ENCODE measurements around the gene CTDSPL. TPM values are rescaled to one million over a fixed set of nuclear protein-coding genes. Genes with fewer than 3 reads are reported as not detected.

CTDSPL gene
- polyA plus RNA-seq, 1 of the 3 experiments (the other 2 are of a cell fraction) = 22.1 TPM

DNA sequence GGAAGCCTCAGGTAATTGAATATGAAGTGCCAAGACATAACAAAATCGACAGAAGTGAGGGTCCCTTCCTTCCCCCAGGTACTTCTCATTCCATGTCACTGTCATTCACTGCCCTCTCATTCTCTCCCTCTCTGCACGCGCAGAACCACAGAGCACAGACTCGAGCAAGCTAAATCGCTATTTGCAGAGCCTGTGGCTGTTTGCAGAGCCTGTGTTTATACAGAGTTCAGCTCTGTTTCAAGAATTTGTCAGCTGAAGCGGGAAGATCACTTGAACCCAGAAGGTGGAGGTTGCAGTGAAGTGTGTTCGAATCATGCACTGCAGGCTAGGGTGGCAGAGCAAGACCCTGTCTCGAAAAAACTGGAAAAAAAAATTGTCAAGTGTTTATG, 131.4 kb downstream of the CTDSPL start:
- TF ChIP-seq, protein P1, sequence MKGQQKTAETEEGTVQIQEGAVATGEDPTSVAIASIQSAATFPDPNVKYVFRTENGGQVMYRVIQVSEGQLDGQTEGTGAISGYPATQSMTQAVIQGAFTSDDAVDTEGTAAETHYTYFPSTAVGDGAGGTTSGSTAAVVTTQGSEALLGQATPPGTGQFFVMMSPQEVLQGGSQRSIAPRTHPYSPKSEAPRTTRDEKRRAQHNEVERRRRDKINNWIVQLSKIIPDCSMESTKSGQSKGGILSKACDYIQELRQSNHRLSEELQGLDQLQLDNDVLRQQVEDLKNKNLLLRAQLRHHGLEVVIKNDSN (IDR thresholded peaks at IDR 0.05; ENCODE audit: borderline replicate concordance, low read depth) = no peak
- TF ChIP-seq SIN3A (IDR thresholded peaks at IDR 0.05; ENCODE audit: borderline replicate concordance, low read depth, low read length) (no peak), EP300 (IDR thresholded peaks at IDR 0.05; ENCODE audit: borderline replicate concordance in 1 of 2, low read depth in 1 of 2, low read length in 1 of 2) (no peak), JUND (IDR thresholded peaks at IDR 0.05) (no peak), NRF1 (IDR thresholded peaks at IDR 0.05; ENCODE audit: low read depth, low read length) (no peak), TCF12 (IDR thresholded peaks at IDR 0.05) (no peak), FOXM1 (IDR thresholded peaks at IDR 0.05; ENCODE audit: low read depth) (no peak)
- CTCF ChIA-PET = interaction anchor here (1.3 to 1.6 kb wide), 3 partner anchors 11 to 137 kb away, joined by 3 to 5 read pairs (median 4); no protein-coding TSS in a partner anchor
- POLR2A ChIA-PET = no interaction called here

DNA sequence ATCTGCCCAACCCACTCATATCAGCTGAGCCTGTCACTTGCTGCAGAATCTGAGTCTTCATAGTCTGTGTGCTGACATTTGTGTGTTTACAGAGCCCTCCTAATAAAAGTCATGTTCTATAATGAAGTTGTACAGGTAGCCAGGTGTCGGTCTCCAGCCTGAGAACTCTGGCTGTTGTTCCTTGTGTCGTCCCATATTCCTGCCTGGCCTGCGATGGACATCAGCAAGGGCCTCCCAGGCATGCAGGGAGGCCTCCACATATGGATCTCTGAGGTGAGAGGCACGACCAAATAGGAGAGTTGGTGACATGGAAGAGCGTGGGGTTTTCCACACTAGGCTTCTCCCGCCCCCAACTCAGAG, 131.8 kb downstream of the CTDSPL start:
- no peak overlapping the region; a peak in 2 of 4 replicates for H3K27ac ChIP-seq (ENCODE audit: low read depth in 2 of 2, low read length in 1 of 2)
- H3F3A ChIP-seq (replicated peaks; ENCODE audit: insufficient read depth) = peaks cover 4% of the 10 kb centered on the region
- ChIA-PET POLR2A (no interaction called here), CTCF (interaction anchor here (1.5 to 1.6 kb wide), 2 partner anchors 18 to 137 kb away, joined by 4 to 5 read pairs; no protein-coding TSS in a partner anchor)
- 91% methylated on average over 3 of the region's 6 CpGs for WGBS (ENCODE audit: low lambda C conversion rate)
- no peaks in the 10 kb centered on the region for H3K9me3 ChIP-seq
- no peaks in the 10 kb centered on the region for H3K27me3 ChIP-seq (ENCODE audit: insufficient read depth)
- 0 out of 2 replicates have a peak overlapping the region, but pooled peaks have one; percentile 77 for H3K9ac ChIP-seq
- H3K79me2 ChIP-seq (ENCODE audit: insufficient read depth) = no peaks in the 10 kb centered on the region
- H4K20me1 ChIP-seq (ENCODE audit: insufficient read depth) = no peaks in the 10 kb centered on the region
- peak overlapping the region; percentile 99 for H2AFZ ChIP-seq (ENCODE audit: low read depth)
- no peaks in the 10 kb centered on the region for H3K36me3 ChIP-seq (replicated peaks in 1 of 2; ENCODE audit: control insufficient read depth in 1 of 2, insufficient read depth in 2 of 2, low read length in 1 of 2)
- no peak for DNase-seq
- H3K9me2 ChIP-seq = no peaks in the 10 kb centered on the region
- peak overlapping the region in 1 of 2 experiments; percentile 62; a peak in 2 of 4 replicates for H3K4me3 ChIP-seq (ENCODE audit: low read depth in 2 of 2, low read length in 1 of 2)
- peak overlapping the region; percentile 89; the same call in 1 of the 2 replicates for H3K4me2 ChIP-seq
- peaks cover 2 to 11% of the 10 kb centered on the region in 2 experiments; a peak in 3 of 4 replicates for H3K4me1 ChIP-seq (ENCODE audit: control insufficient read depth in 1 of 2, insufficient read depth in 2 of 2, low read depth in 1 of 2, low read length in 1 of 2)
- TF ChIP-seq RFX5 (IDR thresholded peaks at IDR 0.05; ENCODE audit: low read length) (no peak), NFIC (IDR thresholded peaks at IDR 0.05; ENCODE audit: borderline replicate concordance) (no peak), YY1 (IDR thresholded peaks at IDR 0.05; ENCODE audit: low read depth) (no peak), GATA2 (CRISPR knock-in tag; IDR thresholded peaks at IDR 0.05) (no peak), SIN3A (IDR thresholded peaks at IDR 0.05; ENCODE audit: borderline replicate concordance, low read depth, low read length) (no peak), JUND (IDR thresholded peaks at IDR 0.05) (no peak), RCOR1 (IDR thresholded peaks at IDR 0.05; ENCODE audit: low read length) (no peak), NRF1 (IDR thresholded peaks at IDR 0.05; ENCODE audit: low read depth, low read length) (no peak)
- TF ChIP-seq, protein P2, sequence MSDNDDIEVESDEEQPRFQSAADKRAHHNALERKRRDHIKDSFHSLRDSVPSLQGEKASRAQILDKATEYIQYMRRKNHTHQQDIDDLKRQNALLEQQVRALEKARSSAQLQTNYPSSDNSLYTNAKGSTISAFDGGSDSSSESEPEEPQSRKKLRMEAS (IDR thresholded peaks at IDR 0.05; ENCODE audit: low read depth) = no peak
- TF ChIP-seq, protein P3, sequence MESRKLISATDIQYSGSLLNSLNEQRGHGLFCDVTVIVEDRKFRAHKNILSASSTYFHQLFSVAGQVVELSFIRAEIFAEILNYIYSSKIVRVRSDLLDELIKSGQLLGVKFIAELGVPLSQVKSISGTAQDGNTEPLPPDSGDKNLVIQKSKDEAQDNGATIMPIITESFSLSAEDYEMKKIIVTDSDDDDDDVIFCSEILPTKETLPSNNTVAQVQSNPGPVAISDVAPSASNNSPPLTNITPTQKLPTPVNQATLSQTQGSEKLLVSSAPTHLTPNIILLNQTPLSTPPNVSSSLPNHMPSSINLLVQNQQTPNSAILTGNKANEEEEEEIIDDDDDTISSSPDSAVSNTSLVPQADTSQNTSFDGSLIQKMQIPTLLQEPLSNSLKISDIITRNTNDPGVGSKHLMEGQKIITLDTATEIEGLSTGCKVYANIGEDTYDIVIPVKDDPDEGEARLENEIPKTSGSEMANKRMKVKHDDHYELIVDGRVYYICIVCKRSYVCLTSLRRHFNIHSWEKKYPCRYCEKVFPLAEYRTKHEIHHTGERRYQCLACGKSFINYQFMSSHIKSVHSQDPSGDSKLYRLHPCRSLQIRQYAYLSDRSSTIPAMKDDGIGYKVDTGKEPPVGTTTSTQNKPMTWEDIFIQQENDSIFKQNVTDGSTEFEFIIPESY (IDR thresholded peaks at IDR 0.05; ENCODE audit: borderline replicate concordance, low read depth) = no peak
- TF ChIP-seq, protein P4, sequence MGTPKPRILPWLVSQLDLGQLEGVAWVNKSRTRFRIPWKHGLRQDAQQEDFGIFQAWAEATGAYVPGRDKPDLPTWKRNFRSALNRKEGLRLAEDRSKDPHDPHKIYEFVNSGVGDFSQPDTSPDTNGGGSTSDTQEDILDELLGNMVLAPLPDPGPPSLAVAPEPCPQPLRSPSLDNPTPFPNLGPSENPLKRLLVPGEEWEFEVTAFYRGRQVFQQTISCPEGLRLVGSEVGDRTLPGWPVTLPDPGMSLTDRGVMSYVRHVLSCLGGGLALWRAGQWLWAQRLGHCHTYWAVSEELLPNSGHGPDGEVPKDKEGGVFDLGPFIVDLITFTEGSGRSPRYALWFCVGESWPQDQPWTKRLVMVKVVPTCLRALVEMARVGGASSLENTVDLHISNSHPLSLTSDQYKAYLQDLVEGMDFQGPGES (IDR thresholded peaks at IDR 0.05; ENCODE audit: low read depth, low read length) = no peak
- TF ChIP-seq, protein P1 (IDR thresholded peaks at IDR 0.05; ENCODE audit: borderline replicate concordance, low read depth) = no peak
- TF ChIP-seq, protein P5, sequence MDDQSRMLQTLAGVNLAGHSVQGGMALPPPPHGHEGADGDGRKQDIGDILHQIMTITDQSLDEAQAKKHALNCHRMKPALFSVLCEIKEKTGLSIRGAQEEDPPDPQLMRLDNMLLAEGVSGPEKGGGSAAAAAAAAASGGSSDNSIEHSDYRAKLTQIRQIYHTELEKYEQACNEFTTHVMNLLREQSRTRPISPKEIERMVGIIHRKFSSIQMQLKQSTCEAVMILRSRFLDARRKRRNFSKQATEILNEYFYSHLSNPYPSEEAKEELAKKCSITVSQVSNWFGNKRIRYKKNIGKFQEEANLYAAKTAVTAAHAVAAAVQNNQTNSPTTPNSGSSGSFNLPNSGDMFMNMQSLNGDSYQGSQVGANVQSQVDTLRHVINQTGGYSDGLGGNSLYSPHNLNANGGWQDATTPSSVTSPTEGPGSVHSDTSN (IDR thresholded peaks at IDR 0.05) = no peak
- TF ChIP-seq, protein P6, sequence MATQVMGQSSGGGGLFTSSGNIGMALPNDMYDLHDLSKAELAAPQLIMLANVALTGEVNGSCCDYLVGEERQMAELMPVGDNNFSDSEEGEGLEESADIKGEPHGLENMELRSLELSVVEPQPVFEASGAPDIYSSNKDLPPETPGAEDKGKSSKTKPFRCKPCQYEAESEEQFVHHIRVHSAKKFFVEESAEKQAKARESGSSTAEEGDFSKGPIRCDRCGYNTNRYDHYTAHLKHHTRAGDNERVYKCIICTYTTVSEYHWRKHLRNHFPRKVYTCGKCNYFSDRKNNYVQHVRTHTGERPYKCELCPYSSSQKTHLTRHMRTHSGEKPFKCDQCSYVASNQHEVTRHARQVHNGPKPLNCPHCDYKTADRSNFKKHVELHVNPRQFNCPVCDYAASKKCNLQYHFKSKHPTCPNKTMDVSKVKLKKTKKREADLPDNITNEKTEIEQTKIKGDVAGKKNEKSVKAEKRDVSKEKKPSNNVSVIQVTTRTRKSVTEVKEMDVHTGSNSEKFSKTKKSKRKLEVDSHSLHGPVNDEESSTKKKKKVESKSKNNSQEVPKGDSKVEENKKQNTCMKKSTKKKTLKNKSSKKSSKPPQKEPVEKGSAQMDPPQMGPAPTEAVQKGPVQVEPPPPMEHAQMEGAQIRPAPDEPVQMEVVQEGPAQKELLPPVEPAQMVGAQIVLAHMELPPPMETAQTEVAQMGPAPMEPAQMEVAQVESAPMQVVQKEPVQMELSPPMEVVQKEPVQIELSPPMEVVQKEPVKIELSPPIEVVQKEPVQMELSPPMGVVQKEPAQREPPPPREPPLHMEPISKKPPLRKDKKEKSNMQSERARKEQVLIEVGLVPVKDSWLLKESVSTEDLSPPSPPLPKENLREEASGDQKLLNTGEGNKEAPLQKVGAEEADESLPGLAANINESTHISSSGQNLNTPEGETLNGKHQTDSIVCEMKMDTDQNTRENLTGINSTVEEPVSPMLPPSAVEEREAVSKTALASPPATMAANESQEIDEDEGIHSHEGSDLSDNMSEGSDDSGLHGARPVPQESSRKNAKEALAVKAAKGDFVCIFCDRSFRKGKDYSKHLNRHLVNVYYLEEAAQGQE (IDR thresholded peaks at IDR 0.05; ENCODE audit: low read depth, low read length) = no peak

More for the DNA sequence above, 131.4 kb downstream of the CTDSPL start:
- no peaks in the 10 kb centered on the region for H3K9me2 ChIP-seq
- no peaks in the 10 kb centered on the region for H3K36me3 ChIP-seq (replicated peaks in 1 of 2; ENCODE audit: control insufficient read depth in 1 of 2, insufficient read depth in 2 of 2, low read length in 1 of 2)
- H3K4me2 ChIP-seq = no peak overlapping the region
- H3K27me3 ChIP-seq (ENCODE audit: insufficient read depth) = no peaks in the 10 kb centered on the region
- H3K9me3 ChIP-seq = no peaks in the 10 kb centered on the region
- no peak overlapping the region for H3K27ac ChIP-seq (ENCODE audit: low read depth in 2 of 2, low read length in 1 of 2)
- DNase-seq = no peak
- peaks cover 0 to 8% of the 10 kb centered on the region in 2 experiments; a peak in 2 of 4 replicates for H3K4me1 ChIP-seq (ENCODE audit: control insufficient read depth in 1 of 2, insufficient read depth in 2 of 2, low read depth in 1 of 2, low read length in 1 of 2)
- WGBS (ENCODE audit: low lambda C conversion rate) = 88% methylated on average over 8 of the region's 8 CpGs
- H2AFZ ChIP-seq (ENCODE audit: low read depth) = no peak overlapping the region
- H3K79me2 ChIP-seq (ENCODE audit: insufficient read depth) = no peaks in the 10 kb centered on the region
- H3K9ac ChIP-seq = no peak overlapping the region
- H4K20me1 ChIP-seq (ENCODE audit: insufficient read depth) = no peaks in the 10 kb centered on the region
- peaks cover 4% of the 10 kb centered on the region for H3F3A ChIP-seq (replicated peaks; ENCODE audit: insufficient read depth)
- H3K4me3 ChIP-seq (ENCODE audit: low read depth in 2 of 2, low read length in 1 of 2) = no peak overlapping the region

Measured in SK-N-SH (cell line).